Liver (tissue), 3 donors: ENCODE data around the gene RSPH6A.

Source experiments
- JUND ChIP-seq, 2 donors: IDR thresholded peaks; 2 replicates each; pipeline ENCODE4 v1.6.1; 2016; ENCODE audit warnings: antibody characterized with exemption in 2 of 2
- RAD21 ChIP-seq, 2 donors: IDR thresholded peaks; 2 replicates each; pipeline ENCODE4 v1.6.1; 2016; ENCODE audit warnings: antibody characterized with exemption in 2 of 2, mild to moderate bottlenecking in 2 of 2
- YY1 ChIP-seq: IDR thresholded peaks from 2 replicates; pipeline ENCODE4 v1.6.1; 2016; ENCODE audit warnings: antibody characterized with exemption, mild to moderate bottlenecking
- TF ChIP-seq, protein P1 (sequence below): fragments of 150-350 bp; IDR thresholded peaks from 2 replicates; pipeline ENCODE4 v1.5.1; 2017; ENCODE audit warnings: improper control_type of control experiment, low read depth, low read length; ENCODE audit not compliant: missing input control
- TF ChIP-seq, protein P2 (sequence below): IDR thresholded peaks from 2 replicates; pipeline ENCODE4 v1.6.1; 2016; ENCODE audit warnings: antibody characterized with exemption
- TF ChIP-seq, protein P3 (sequence below): IDR thresholded peaks from 2 replicates; pipeline ENCODE4 v1.6.1; 2016; ENCODE audit warnings: antibody characterized with exemption, mild to moderate bottlenecking
- TF ChIP-seq, protein P4 (sequence below): IDR thresholded peaks from 2 replicates; pipeline ENCODE4 v1.6.1; 2016; ENCODE audit warnings: antibody characterized with exemption
- donor health status: healthy.
- donor health status: healthy.

DNA sequence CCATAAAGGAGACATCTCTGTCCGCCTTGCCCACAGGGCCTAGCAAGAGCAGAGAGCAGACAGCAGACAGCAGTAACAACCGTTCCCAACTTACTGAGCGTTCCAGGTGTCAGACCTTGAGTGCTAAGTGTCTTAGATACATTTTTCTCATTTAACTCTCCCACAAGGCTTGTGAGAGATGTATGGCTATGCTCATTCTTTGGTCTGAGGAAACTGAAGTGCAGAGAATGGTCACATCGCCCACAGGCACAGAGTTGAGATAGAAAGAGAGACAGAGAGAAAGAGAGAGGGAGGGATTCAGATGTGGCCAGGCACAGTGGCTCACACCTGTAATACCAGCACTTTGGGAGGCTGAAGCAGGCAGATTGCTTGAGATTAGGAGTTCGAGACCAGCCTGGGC lies 67.6 kb downstream of the RSPH6A start:
- TF ChIP-seq, protein P1, sequence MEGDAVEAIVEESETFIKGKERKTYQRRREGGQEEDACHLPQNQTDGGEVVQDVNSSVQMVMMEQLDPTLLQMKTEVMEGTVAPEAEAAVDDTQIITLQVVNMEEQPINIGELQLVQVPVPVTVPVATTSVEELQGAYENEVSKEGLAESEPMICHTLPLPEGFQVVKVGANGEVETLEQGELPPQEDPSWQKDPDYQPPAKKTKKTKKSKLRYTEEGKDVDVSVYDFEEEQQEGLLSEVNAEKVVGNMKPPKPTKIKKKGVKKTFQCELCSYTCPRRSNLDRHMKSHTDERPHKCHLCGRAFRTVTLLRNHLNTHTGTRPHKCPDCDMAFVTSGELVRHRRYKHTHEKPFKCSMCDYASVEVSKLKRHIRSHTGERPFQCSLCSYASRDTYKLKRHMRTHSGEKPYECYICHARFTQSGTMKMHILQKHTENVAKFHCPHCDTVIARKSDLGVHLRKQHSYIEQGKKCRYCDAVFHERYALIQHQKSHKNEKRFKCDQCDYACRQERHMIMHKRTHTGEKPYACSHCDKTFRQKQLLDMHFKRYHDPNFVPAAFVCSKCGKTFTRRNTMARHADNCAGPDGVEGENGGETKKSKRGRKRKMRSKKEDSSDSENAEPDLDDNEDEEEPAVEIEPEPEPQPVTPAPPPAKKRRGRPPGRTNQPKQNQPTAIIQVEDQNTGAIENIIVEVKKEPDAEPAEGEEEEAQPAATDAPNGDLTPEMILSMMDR, result no peak
- TF ChIP-seq YY1 (no peak), JUND (IDR thresholded peaks at IDR 0.05) (no peak), RAD21 (IDR thresholded peaks at IDR 0.05) (no peak)
- TF ChIP-seq, protein P2, sequence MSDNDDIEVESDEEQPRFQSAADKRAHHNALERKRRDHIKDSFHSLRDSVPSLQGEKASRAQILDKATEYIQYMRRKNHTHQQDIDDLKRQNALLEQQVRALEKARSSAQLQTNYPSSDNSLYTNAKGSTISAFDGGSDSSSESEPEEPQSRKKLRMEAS, result no peak
- TF ChIP-seq, protein P3, sequence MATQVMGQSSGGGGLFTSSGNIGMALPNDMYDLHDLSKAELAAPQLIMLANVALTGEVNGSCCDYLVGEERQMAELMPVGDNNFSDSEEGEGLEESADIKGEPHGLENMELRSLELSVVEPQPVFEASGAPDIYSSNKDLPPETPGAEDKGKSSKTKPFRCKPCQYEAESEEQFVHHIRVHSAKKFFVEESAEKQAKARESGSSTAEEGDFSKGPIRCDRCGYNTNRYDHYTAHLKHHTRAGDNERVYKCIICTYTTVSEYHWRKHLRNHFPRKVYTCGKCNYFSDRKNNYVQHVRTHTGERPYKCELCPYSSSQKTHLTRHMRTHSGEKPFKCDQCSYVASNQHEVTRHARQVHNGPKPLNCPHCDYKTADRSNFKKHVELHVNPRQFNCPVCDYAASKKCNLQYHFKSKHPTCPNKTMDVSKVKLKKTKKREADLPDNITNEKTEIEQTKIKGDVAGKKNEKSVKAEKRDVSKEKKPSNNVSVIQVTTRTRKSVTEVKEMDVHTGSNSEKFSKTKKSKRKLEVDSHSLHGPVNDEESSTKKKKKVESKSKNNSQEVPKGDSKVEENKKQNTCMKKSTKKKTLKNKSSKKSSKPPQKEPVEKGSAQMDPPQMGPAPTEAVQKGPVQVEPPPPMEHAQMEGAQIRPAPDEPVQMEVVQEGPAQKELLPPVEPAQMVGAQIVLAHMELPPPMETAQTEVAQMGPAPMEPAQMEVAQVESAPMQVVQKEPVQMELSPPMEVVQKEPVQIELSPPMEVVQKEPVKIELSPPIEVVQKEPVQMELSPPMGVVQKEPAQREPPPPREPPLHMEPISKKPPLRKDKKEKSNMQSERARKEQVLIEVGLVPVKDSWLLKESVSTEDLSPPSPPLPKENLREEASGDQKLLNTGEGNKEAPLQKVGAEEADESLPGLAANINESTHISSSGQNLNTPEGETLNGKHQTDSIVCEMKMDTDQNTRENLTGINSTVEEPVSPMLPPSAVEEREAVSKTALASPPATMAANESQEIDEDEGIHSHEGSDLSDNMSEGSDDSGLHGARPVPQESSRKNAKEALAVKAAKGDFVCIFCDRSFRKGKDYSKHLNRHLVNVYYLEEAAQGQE, result no peak
- TF ChIP-seq, protein P4, sequence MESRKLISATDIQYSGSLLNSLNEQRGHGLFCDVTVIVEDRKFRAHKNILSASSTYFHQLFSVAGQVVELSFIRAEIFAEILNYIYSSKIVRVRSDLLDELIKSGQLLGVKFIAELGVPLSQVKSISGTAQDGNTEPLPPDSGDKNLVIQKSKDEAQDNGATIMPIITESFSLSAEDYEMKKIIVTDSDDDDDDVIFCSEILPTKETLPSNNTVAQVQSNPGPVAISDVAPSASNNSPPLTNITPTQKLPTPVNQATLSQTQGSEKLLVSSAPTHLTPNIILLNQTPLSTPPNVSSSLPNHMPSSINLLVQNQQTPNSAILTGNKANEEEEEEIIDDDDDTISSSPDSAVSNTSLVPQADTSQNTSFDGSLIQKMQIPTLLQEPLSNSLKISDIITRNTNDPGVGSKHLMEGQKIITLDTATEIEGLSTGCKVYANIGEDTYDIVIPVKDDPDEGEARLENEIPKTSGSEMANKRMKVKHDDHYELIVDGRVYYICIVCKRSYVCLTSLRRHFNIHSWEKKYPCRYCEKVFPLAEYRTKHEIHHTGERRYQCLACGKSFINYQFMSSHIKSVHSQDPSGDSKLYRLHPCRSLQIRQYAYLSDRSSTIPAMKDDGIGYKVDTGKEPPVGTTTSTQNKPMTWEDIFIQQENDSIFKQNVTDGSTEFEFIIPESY, result no peak
